Measurements from ENCODE around the gene CHRNA3.

The CHRNA3 gene

GRCh38 chr15:78618064-78618463, 2.7 kb downstream of the CHRNA3 start:
- Histone ChIP-seq H3K4me3 (ENCODE audit: low read length) (no peak overlapping the region), H4K20me1 (ENCODE audit: insufficient read depth, low read length) (no peaks in the 10 kb centered on the region), H3K9me3 (replicated peaks; ENCODE audit: insufficient read depth, low read length) (no peaks in the 10 kb centered on the region), H3K9ac (ENCODE audit: low read length) (no peak overlapping the region), H2AFZ (ENCODE audit: low read length) (no peak overlapping the region), H3K79me2 (ENCODE audit: low read length) (no peaks in the 10 kb centered on the region), H3K9me2 (replicated peaks; ENCODE audit: insufficient read depth, low read length) (no peaks in the 10 kb centered on the region), H3K36me3 (replicated peaks; ENCODE audit: insufficient read depth, low read length) (no peaks in the 10 kb centered on the region), H3K27me3 (replicated peaks; ENCODE audit: insufficient read depth, low read length) (peaks cover 22% of the 10 kb centered on the region), H3K4me1 (ENCODE audit: low read length) (no peaks in the 10 kb centered on the region), H3K4me2 (ENCODE audit: low read depth, low read length) (no peak overlapping the region), H3F3A (ENCODE audit: insufficient read depth, low read length) (no peaks in the 10 kb centered on the region), H3K27ac (ENCODE audit: low read length) (no peak overlapping the region)
- TF ChIP-seq CTCF (IDR thresholded peaks at IDR 0.05; ENCODE audit: low read length) (no peak), EZH2phosphoT487 (IDR thresholded peaks at IDR 0.05; ENCODE audit: low read length) (no peak), EZH2 (optimal IDR thresholded peaks at IDR 0.05; ENCODE audit: low read depth, low read length) (no peak)
- DNase-seq = no peak

- Histone ChIP-seq H3F3A (ENCODE audit: insufficient read depth, low read length) (no peaks in the 10 kb centered on the region), H3K79me2 (ENCODE audit: low read length) (no peaks in the 10 kb centered on the region), H3K4me2 (ENCODE audit: low read depth, low read length) (no peak overlapping the region), H3K36me3 (replicated peaks; ENCODE audit: insufficient read depth, low read length) (no peaks in the 10 kb centered on the region), H3K9me2 (replicated peaks; ENCODE audit: insufficient read depth, low read length) (no peaks in the 10 kb centered on the region), H4K20me1 (ENCODE audit: insufficient read depth, low read length) (no peaks in the 10 kb centered on the region), H3K9ac (ENCODE audit: low read length) (no peak overlapping the region), H2AFZ (ENCODE audit: low read length) (no peak overlapping the region), H3K27ac (ENCODE audit: low read length) (no peak overlapping the region), H3K9me3 (replicated peaks; ENCODE audit: insufficient read depth, low read length) (no peaks in the 10 kb centered on the region), H3K4me3 (ENCODE audit: low read length) (no peak overlapping the region), H3K27me3 (replicated peaks; ENCODE audit: insufficient read depth, low read length) (peaks cover 22% of the 10 kb centered on the region), H3K4me1 (ENCODE audit: low read length) (no peaks in the 10 kb centered on the region)
- no peak for DNase-seq
- TF ChIP-seq CTCF (IDR thresholded peaks at IDR 0.05; ENCODE audit: low read length) (no peak), EZH2phosphoT487 (IDR thresholded peaks at IDR 0.05; ENCODE audit: low read length) (no peak), EZH2 (optimal IDR thresholded peaks at IDR 0.05; ENCODE audit: low read depth, low read length) (no peak)
These were observed 3.3 kb downstream of the CHRNA3 start for GRCh38 chr15:78617516-78617915.

- Histone ChIP-seq H3F3A (ENCODE audit: insufficient read depth, low read length) (no peaks in the 10 kb centered on the region), H3K36me3 (replicated peaks; ENCODE audit: insufficient read depth, low read length) (no peaks in the 10 kb centered on the region), H4K20me1 (ENCODE audit: insufficient read depth, low read length) (no peaks in the 10 kb centered on the region), H3K27ac (ENCODE audit: low read length) (no peak overlapping the region), H3K4me1 (ENCODE audit: low read length) (no peaks in the 10 kb centered on the region), H3K9ac (ENCODE audit: low read length) (no peak overlapping the region), H3K4me3 (ENCODE audit: low read length) (no peak overlapping the region), H3K27me3 (replicated peaks; ENCODE audit: insufficient read depth, low read length) (peaks cover 18% of the 10 kb centered on the region), H2AFZ (ENCODE audit: low read length) (no peak overlapping the region), H3K4me2 (ENCODE audit: low read depth, low read length) (no peak overlapping the region), H3K9me2 (replicated peaks; ENCODE audit: insufficient read depth, low read length) (no peaks in the 10 kb centered on the region), H3K9me3 (replicated peaks; ENCODE audit: insufficient read depth, low read length) (no peaks in the 10 kb centered on the region), H3K79me2 (ENCODE audit: low read length) (no peaks in the 10 kb centered on the region)
- no peak for TF ChIP-seq EZH2phosphoT487 (IDR thresholded peaks at IDR 0.05; ENCODE audit: low read length)
- no peak for TF ChIP-seq CTCF (IDR thresholded peaks at IDR 0.05; ENCODE audit: low read length)
- no peak for TF ChIP-seq EZH2 (optimal IDR thresholded peaks at IDR 0.05; ENCODE audit: low read depth, low read length)
- DNase-seq = no peak
These were observed 3.7 kb downstream of the CHRNA3 start for GRCh38 chr15:78617076-78617475.
